Measurements from ENCODE around the gene EPHA2. TPM values are rescaled to one million over a fixed set of nuclear protein-coding genes. Genes with fewer than 3 reads are reported as not detected.

EPHA2 gene
- total RNA-seq, 1 donor from 2014 or later = 58.9 TPM

DNA sequence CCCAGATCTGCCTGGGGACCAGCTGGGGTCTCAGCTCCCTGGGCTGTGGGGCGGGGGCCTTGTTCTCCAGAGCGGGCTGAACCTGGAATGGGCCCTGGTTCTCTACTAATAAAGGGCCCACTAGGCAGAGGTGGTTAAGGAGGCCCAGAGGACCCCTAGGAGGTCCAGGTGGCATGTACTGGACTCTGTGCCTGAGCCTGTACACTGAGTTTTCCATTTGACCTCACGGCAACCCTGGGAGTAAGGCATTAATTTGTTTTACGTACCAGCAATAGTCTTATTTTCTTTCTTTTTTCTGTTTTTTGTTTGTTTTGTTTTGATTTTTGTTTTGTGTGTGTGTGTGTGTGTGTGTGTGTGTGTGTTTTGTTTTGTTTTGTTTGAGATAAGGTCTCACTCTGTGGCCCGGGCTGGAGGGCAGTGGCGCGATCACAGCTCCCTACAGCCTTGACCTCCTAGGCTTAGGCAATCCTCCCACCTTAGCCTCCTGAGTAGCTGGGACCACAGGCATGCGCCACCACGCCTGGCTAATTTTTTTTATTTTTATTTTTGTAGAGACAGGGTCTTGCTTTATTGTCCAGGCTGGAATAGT, 62.9 kb downstream of the EPHA2 start:
- no peak for DNase-seq (ENCODE audit: low spot score)

DNA sequence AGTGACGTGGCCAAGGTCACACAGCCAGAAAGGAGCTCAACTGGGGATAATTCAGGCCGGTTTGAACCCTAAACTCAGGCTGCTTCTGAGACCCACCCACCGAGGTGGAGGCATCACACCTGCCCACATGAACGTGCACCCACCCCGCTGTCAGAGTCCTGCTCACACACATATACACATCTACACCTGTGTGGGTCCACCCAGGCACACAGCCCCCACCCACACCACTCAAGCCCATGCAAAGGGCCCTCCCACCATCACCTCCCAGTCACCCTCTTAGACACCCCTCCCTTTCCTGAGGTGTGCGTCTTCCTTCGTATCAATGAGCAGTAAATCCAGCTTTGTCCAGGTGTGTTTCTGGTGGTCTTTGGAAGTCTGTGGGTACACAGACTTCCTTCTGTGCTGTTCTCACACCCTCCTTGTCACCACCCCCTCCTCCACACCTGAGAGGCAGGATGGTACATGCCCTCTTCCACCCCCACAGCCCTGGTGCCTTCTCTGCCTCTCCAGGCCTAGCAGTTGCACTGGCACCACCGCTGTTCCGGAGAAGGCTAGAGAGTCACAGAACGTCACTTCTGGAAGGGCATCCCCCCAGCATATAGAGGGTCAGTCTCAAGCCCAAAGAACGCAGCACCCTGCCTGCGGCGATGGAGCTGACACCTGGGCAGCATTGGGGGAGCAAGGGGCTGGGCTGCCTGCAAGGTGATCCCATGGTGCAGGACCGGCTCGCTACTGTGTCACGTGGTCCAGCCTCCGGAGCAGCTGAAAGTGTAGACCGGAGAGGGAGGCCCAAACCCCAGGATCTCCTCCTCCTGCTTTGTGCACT, 63.6 kb downstream of the EPHA2 start:
- no peak for DNase-seq (ENCODE audit: low spot score)

DNA sequence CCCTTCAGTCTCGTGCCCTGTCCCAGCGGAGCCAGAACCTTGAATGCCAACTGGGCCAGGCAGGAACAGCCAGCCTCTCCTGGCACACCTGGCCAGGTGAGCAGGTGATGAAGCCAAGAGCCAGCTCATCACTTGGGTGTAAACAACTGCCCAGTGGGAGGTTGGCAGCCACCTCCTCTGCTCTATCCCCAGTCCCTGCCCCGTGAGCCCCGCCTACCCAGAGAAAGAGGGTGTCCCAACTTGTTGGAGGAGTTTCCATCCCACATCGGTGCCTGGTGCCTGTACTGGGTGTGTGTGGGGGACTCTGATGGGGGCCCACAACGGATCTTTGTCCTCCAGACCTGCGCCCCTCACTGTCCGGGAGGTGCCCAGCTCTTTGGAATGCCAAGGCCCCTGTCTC, 64.6 kb downstream of the EPHA2 start:
- DNase-seq (ENCODE audit: low spot score) = no peak

DNA sequence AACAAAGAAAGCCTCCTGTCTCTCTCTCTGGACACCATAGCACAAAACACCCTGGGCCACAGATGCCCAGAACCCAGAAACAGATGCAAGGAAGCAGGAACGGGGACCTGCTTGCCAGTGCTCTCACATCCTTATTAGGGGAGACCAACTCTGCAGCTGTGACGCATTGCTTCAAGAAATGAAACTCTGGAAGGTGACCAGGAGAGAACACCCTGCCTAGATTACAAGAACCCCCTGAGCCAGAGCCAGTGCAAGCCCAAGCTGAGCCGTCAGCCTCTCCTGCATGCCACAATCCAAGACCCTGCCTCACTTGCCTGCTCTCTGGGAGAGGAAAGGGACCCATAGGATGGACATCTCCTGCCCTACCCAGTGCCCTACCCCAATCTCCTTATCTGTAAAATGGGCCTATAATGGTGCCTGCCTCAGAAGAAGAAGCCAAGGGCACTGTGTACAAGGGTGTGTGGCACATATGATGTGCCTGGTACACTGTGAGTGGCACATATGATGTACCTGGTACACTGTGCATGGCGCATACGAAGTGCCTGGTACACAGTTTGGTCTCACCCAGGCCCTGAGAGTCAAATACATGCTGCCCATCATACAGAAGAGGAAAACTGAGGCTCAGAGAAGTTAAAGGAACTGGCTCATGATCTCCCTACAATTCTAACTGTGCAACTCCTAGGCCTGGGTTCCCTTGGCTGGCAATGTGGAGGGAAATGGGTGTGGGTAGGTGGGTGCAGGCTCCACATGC, 65.6 kb downstream of the EPHA2 start:
- no peak for DNase-seq (ENCODE audit: low spot score)

DNA sequence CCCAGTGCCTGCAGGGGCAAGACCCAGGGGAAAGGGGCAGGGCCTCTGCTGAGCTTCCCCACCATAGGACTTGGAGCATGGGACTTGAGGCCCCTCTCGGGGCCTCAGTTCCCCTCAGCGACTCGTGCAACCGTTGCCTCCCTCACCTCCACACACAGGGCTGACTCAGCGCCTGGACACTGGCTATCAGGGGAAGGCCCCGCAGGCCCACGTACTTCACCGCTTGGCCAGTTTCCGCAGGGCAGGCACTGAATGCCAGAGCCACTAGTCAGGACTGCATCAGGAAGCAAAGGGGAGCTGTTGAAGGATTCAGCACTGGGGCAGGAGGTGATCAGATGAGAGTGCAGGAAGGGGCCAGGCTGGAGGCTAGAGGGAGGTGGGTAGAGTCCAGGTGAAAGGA, 66.9 kb downstream of the EPHA2 start:
- DNase-seq (ENCODE audit: low spot score) = no peak

DNA sequence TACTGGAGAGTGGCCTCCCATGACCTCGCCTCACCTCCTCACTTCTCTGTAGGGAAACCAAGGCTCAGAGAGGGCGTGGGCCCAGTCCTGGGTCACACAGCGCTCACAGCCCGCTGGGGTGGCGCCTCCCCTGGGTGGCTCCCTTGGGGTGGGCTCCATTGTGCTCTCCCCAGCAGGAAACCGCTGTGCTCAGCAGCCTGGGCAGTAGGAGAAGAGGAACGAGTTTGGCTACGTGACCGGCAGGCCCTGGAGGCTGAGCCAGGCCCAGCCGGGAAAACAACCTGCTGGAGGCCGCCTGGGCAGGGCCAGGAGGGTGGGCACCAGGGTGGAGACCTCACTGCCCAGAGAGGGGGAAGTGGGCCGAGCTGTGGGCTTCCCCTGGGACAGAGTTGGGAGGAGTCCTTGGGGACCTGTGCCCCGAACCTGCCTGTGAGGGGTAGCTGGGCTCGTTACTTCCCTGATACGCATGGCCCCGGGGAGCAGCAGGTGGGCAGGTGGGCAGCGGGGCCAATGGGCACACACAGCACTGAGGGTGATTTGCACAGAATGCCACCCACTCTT, 67.4 kb downstream of the EPHA2 start:
- no peak for DNase-seq (ENCODE audit: low spot score)

DNA sequence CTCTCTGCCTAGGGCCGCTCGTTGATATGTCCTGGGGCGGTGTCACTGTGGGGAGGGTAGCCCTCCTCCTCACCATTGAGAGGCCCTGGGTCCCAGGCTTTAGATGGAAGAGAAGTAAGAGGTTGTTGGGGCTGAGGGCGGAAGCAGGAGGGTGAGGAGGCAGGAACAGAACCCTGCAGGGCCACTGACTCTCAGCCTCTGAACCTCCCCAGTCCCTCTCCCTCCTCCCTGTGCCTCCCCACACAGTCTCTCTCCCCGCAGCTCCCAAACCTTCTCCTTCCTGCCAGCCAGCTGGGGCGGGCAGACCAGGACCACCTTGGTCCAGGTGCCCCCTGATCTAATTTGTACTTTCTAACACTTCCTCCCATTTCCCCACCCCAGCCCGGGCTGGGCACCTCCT, 68.1 kb downstream of the EPHA2 start:
- no peak for DNase-seq (ENCODE audit: low spot score)

DNA sequence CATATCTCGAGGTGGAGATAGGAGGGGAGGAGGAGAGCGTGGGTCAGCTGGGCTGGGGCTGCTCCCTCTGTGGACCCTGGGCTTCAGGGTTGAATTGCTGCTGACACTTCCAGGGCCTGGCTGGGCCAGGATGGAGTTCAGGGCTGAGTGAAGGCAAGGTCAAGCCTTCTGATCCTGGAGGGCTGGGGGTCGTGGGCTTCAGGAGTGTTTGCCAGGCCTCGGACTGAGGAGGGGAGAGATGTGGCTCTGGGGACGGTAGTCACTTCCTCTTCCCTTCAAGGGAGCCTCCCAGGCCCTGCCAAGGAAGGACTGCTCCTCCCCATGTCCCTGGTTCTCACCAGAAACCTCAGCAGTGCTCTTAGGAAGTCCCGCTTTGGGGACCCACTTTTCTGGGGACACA, 70.3 kb downstream of the EPHA2 start:
- DNase-seq (ENCODE audit: low spot score) = no peak

DNA sequence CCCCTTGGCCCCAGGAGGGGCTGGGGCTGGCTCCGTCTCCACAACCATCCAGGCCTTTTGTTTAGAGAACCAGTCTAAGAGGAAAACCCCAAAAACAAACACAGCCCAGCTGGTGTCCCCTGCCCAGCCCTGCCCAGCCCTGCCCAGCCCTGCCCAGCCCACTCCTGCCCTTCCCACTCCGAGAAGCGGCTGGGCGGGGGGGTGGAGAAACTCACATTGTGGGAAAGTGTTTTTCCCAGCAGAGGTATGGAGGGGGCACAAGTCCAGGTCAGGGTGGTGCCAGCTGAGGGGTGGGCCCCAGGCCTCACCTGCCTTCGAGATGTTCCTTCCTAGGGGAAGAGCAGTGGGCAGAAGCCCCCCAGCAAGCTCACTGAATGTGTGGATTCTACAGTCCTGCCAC, 72.4 kb downstream of the EPHA2 start:
- no peak for DNase-seq (ENCODE audit: low spot score)

DNA sequence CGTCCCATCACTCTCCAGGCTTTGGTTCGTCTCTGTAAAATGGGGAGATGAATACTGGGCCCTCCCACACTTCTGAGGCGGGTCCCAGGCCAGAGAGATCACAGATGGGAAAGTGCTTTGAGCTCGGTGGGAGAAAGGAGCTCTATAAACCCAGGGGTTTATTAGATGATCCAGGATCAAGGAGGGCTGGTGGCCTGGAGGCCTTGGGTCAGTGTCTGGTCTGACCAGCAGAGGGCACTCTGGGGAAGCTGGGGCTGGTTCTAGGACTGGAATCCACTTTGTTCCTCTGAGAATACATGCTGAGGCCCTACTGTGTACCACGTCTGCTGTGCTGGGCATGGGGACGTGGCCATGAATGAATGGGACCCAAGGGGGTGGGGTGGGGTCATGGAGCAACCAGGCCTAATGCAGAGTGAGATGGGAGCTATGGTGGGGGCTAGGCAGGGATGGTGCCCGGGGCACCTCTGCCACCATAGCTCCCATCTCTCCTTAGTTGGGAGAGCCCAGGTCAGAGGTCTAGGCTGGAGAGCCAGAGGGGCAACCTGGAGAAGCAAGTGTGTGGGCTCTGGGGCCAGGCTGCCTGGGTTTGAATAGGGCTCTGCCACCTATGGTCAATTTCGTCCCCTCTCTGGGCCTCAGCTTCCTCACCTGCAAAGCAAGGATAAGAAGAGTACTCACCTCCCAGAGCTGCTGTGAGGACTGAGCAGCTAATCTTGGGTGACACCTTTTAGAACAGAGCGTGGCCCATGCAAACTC, 73.4 kb downstream of the EPHA2 start:
- DNase-seq (ENCODE audit: low spot score) = no peak

DNA sequence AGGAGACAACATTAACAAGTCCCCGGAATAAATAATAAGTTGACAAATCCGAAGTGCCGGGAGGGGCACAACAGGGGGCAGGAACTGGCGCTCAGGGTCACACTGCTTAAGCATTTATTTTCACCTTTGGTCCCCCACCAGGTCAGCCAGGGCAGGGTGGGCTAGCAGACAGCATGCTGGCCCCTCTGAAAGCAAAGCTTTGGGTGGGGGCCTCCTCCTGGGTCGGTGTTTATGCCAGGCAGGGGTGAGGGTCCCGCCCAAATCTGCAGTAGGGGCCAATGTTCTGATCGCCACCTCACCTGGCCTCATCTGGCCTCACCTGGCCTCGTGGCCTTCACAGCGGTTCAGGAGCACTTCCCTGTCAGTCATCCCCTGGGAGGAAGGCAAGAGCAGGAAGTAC, 74.2 kb downstream of the EPHA2 start:
- DNase-seq (ENCODE audit: low spot score) = no peak

DNA sequence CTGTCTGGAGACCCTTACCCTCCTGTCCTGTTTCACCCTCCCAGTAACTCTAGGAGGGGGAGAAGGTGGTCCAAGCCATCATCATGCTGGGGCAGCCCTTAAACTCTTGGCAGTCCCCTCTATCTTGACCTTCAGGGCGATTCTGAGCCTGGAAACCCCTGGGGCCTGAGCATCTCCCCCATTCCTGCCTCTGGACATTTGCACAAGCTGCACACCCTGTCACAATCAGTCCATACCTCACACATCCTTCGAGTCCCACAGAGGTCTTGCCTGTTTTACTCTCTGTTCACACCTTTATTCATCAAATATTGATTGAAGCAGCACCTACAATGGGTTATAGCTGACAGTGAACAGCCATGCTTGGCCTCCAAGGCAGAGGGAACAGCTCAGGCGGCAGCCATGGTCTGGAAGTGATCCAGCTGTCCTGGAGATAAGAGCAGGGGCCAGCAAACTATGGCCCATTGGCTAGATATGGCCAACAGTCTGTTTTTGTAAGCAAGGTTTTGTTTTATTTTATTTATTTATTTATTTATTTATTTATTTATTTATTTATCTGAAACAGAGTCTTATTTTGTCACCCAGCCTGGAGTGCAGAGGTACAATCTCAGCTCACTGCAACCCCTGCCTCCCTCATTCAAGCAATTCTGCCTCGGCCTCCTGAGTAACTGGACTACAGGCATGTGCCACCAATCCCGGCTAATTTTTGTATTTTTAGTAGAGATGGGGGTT, 75.3 kb downstream of the EPHA2 start:
- DNase-seq (ENCODE audit: low spot score) = no peak

DNA sequence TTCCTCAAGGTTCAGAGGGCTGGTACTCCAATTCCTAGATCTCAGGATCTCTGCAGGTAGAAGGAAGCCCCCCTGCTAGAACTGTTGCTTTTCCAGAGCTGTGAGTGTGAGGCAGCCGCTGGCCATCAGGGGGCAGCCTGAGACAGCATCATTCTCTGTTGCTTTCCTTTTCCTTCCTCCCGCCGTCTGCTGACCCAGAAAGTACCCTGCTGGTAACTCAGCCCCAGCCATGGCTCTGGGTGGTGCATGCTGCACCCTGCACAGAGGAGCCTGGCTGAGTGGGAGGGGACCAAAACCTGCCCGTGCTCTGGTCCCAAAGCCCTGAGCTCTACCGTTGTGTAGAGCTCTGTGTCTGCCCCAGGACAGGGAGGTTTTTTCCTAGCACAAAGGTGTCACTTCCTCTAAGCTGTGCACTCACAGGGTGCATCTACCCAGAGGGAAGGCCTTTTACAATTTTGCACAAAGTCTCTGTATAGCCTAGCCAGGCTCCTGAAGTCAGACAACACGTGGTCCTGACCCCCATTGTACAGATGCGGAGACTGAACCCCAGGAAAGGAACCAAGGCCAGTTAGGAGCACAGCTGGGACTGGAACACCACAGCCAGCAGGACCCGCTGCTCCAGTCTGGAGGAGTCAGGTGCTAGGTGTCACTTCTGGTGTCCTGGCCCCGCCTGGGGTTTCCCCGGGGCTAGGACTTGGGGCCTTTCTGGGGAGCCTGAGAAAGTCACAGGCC, 76.8 kb downstream of the EPHA2 start:
- peak; percentile 83 for DNase-seq (ENCODE audit: low spot score)

DNA sequence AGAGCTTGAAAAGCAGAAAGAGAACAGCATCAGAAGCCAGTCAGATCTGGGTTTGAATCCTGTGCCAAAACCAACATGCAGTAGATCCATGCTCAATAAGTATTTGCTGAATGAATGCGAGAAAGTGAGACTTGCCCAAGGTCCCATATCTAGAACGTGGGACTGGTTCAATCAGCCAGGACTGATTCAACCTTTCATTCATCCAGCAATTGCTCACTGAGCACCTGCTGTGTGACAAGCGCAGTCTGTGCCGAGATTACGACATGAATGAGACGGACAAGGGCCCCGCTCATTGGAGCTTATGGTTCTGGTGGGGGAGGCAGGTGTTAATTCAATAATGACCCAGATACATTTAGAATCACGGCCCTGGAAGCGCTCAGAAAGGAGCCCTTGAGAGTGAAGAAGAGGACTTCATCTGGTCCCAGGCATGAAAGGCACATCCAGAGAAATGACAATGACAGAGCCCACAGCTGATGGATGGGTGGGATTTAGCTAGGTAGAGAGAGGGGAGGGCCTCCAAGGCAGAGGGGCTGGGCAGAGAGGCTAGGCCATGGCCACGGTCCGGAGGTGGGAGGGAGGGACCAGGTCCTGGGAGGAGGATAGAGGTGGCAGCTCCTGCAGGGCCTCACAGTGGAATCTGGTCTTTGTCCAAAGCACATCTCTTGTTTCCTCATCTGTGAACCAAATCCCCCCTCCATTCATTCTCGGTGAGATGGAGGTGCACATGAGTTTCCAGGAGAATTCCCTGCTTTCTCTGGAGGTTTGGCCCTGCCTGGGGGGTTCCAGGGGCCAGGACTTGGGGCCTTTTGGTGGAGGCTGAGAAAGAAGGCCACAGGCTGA, 78.2 kb downstream of the EPHA2 start:
- DNase-seq (ENCODE audit: low spot score) = no peak

DNA sequence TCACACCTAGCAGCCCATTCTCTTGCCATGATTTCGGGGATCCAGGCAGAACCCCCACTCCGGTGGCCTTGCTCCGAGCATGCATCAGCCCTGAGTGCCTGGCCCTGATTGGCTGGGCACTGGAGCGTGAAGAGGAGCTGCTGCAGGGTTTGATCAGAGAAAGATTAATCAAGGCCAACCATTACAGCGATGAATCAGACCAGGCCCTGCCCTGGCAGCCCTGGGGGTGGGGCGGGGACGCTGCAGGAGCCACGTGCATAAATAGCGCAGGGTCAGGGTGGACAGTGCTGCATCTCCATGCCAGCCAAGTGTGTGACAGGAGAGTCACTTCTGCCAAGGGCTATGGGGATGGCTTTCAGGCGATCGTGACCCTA, 79.0 kb downstream of the EPHA2 start:
- peak; percentile 77 for DNase-seq (ENCODE audit: low spot score)

DNA sequence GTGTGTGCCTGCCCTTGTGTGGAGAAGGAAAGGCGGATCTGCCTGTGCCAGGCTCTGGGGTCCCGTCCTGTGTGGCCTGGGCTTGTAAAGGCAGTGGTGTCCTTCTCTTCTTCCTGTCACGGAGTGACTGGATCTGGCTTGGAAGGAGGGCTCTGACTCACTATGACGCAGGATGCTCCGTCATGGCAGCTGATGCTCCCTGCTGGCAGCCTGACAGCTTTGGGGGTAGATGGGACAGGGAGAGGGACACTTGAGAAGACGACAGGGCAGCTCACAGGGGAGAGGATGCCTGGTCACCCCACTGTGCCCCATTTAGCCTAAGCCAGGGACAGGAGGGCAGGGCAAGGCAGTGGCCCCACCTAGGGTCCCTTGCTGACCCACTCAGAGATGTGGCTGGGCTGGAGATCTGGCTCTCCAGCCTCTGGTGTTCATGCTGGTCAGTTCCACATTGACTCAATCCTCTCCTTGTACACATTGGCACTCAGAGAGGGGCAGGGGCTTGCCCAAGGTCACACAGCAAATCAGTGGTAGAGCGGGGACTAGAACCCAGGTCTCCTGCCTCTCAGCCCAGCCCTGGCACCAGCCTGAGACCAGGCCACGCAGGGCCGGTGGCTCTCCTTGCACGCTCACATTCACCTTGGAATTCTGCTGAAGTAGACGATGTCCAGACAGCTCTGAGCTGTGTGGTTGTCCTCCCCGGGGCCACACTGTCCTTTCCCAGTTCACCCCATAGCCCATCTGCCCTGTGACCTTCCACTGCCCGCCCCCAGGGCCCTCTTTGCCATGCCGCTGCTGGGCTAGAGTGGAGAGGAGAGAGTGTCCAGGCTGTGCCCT, 79.6 kb downstream of the EPHA2 start:
- DNase-seq (ENCODE audit: low spot score) = no peak

DNA sequence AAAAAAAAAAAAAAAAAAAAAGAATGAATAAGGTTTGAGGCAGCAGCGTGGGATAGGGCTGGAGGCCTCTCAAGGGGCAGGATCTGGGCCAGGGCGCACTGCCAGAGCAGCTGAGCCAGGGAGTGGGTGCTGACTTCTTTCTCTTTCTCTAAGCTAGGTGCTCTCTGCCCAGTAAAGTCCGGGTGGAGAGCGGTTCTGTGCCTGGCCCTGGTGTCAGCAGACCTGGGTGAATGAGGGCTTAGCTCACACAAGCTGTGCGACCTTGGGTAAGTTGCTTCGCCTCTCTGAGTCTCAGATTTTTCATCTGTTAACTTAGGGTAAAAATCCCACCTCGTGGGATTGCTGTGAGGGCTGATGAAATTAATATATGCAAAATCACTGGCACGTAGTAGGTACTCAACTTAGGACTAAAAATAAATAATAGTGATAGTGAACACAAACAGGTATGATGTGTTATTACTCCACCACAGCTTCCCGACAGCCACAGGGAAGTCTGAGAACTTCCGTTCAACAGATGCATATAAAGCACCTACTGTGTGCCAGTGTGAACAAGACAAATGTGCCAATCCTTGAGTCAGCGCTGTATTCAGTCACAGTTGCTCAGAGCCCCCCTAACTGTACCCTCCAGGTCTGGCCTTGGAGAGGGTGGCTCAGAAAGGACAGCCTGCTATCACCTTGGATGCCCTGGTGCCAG, 80.4 kb downstream of the EPHA2 start:
- DNase-seq (ENCODE audit: low spot score) = no peak

Measured in ureter (tissue), 1 donor.